GM21381 (cell line): ENCODE measurements around the gene HMGXB4.

Experiments
- ATAC-seq: cut with Tn5 transposase; IDR thresholded peaks from one replicate; pipeline ENCODE4 v1.9.1; 2021; ENCODE audit warnings: mild to moderate bottlenecking, moderate library complexity; ENCODE audit not compliant: unreplicated experiment

The HMGXB4 gene

GRCh38 chr22:35310556-35311550 lies 53.6 kb downstream of the HMGXB4 start:
- no peak for ATAC-seq

GRCh38 chr22:35311551-35311999 lies 54.3 kb downstream of the HMGXB4 start:
- no peak for ATAC-seq

GRCh38 chr22:35312198-35313059 lies 55.1 kb downstream of the HMGXB4 start:
- ATAC-seq: no peak

GRCh38 chr22:35313311-35314121 lies 56.2 kb downstream of the HMGXB4 start:
- no peak for ATAC-seq

GRCh38 chr22:35314161-35314942 lies 57.1 kb downstream of the HMGXB4 start:
- no peak for ATAC-seq

- ATAC-seq: no peak
These were observed 58.0 kb downstream of the HMGXB4 start for GRCh38 chr22:35315141-35315854.

GRCh38 chr22:35315855-35316745 lies 58.8 kb downstream of the HMGXB4 start:
- no peak for ATAC-seq

- ATAC-seq: no peak
These were observed 59.5 kb downstream of the HMGXB4 start for GRCh38 chr22:35316751-35317150.

- no peak for ATAC-seq
These were observed 60.5 kb downstream of the HMGXB4 start for GRCh38 chr22:35317680-35318290.

- no peak for ATAC-seq
These were observed 61.3 kb downstream of the HMGXB4 start for GRCh38 chr22:35318346-35319215.

- ATAC-seq: no peak
These were observed 62.1 kb downstream of the HMGXB4 start for GRCh38 chr22:35319244-35319985.

GRCh38 chr22:35322126-35322525 lies 64.8 kb downstream of the HMGXB4 start:
- no peak for ATAC-seq

GRCh38 chr22:35322893-35323292 lies 65.6 kb downstream of the HMGXB4 start:
- no peak for ATAC-seq

- no peak for ATAC-seq
These were observed 66.0 kb downstream of the HMGXB4 start for GRCh38 chr22:35323305-35323704.

GRCh38 chr22:35324067-35324466 lies 66.8 kb downstream of the HMGXB4 start:
- no peak for ATAC-seq

- no peak for ATAC-seq
These were observed 67.5 kb downstream of the HMGXB4 start for GRCh38 chr22:35324762-35325161.
